ENCODE measurements around the gene MGST2. TPM values are rescaled to one million over a fixed set of nuclear protein-coding genes. Genes with fewer than 3 reads are reported as not detected.

Gene MGST2
- 10 to 100 TPM; 22.4 to 73.7 (median 40.2) TPM for total RNA-seq

GRCh38 chr4:139665690-139666529, at the start of gene MGST2:
Gene MGST2 (plus strand): TSS chr4:139665819. CDS start chr4:139666020, 201 bp downstream.
- no peak for TF ChIP-seq CTCF (IDR thresholded peaks at IDR 0.05; ENCODE audit: low read depth)

- TF ChIP-seq CTCF (IDR thresholded peaks at IDR 0.05; ENCODE audit: low read depth) = no peak
These were observed 47.7 kb upstream of the MGST2 start for GRCh38 chr4:139617702-139618490.

- TF ChIP-seq CTCF (IDR thresholded peaks at IDR 0.05; ENCODE audit: low read depth) = no peak
These were observed 46.0 kb upstream of the MGST2 start for GRCh38 chr4:139619644-139620043.

- no peak for TF ChIP-seq CTCF (IDR thresholded peaks at IDR 0.05; ENCODE audit: low read depth)
These were observed 42.7 kb upstream of the MGST2 start for GRCh38 chr4:139622901-139623381.

GRCh38 chr4:139624441-139625092, 41.1 kb upstream of the MGST2 start:
- no peak for TF ChIP-seq CTCF (IDR thresholded peaks at IDR 0.05; ENCODE audit: low read depth)

- no peak for TF ChIP-seq CTCF (IDR thresholded peaks at IDR 0.05; ENCODE audit: low read depth)
These were observed 40.5 kb upstream of the MGST2 start for GRCh38 chr4:139625093-139625455.

GRCh38 chr4:139625482-139625881, 40.1 kb upstream of the MGST2 start:
- no peak for TF ChIP-seq CTCF (IDR thresholded peaks at IDR 0.05; ENCODE audit: low read depth)

Data from subcutaneous adipose tissue (tissue), 4 donors.